ENCODE results near the gene XPO5. TPM values are rescaled to one million over a fixed set of nuclear protein-coding genes. Genes with fewer than 3 reads are reported as not detected.

Gene XPO5
- total and polyA plus RNA-seq, 2 experiments from 2014 or later, result 28.5 to 95.2 TPM

GRCh38 chr6:43502666-43503065 lies 73.2 kb downstream of the XPO5 start:
- Mint-ChIP-seq H3K27me3 (ENCODE audit: insufficient read depth, low read depth, poor library complexity) (peaks cover 18% of the 10 kb centered on the region), H3K4me1 (peaks cover 2% of the 10 kb centered on the region; the same call in 1 of the 3 replicates), H3K9me3 (no peaks in the 10 kb centered on the region), H3K27ac (no peak overlapping the region), H3K36me3 (ENCODE audit: low read depth) (peaks cover 61% of the 10 kb centered on the region), H3K4me3 (no peak overlapping the region)
- Histone ChIP-seq H3K27ac (ENCODE audit: low read depth) (no peak overlapping the region), H4K20me1 (replicated peaks; ENCODE audit: insufficient read depth) (peaks cover 6% of the 10 kb centered on the region), H3K36me3 (ENCODE audit: insufficient read depth) (peaks cover 2% of the 10 kb centered on the region; the same call in 1 of the 2 replicates), H2AFZ (no peak overlapping the region), H3K4me2 (no peak overlapping the region), H3K4me3 (no peak overlapping the region), H3K27me3 (ENCODE audit: insufficient read depth) (peaks cover 6% of the 10 kb centered on the region; the same call in 1 of the 2 replicates), H3K79me2 (replicated peaks; ENCODE audit: insufficient read depth) (no peaks in the 10 kb centered on the region), H3K4me1 (ENCODE audit: insufficient read depth) (no peaks in the 10 kb centered on the region), H3K9me2 (ENCODE audit: insufficient read depth) (no peaks in the 10 kb centered on the region), H3F3A (replicated peaks; ENCODE audit: low read depth) (peaks cover 7% of the 10 kb centered on the region)
- no peak for TF ChIP-seq NANOG (IDR thresholded peaks at IDR 0.05; ENCODE audit: borderline replicate concordance)
- no peak for TF ChIP-seq CREB1 (CRISPR knock-in tag; IDR thresholded peaks at IDR 0.05; ENCODE audit: low read depth)
- TF ChIP-seq ZNF462 (CRISPR knock-in tag; IDR thresholded peaks at IDR 0.05), result no peak
- no peak for TF ChIP-seq STAT1 (IDR thresholded peaks at IDR 0.05; ENCODE audit: unreplicated experiment)
- TF ChIP-seq JUNB (IDR thresholded peaks at IDR 0.05; ENCODE audit: unreplicated experiment), result no peak
- TF ChIP-seq EZH2 (IDR thresholded peaks at IDR 0.05; ENCODE audit: low read depth, unreplicated experiment), result no peak
- TF ChIP-seq, protein P1, sequence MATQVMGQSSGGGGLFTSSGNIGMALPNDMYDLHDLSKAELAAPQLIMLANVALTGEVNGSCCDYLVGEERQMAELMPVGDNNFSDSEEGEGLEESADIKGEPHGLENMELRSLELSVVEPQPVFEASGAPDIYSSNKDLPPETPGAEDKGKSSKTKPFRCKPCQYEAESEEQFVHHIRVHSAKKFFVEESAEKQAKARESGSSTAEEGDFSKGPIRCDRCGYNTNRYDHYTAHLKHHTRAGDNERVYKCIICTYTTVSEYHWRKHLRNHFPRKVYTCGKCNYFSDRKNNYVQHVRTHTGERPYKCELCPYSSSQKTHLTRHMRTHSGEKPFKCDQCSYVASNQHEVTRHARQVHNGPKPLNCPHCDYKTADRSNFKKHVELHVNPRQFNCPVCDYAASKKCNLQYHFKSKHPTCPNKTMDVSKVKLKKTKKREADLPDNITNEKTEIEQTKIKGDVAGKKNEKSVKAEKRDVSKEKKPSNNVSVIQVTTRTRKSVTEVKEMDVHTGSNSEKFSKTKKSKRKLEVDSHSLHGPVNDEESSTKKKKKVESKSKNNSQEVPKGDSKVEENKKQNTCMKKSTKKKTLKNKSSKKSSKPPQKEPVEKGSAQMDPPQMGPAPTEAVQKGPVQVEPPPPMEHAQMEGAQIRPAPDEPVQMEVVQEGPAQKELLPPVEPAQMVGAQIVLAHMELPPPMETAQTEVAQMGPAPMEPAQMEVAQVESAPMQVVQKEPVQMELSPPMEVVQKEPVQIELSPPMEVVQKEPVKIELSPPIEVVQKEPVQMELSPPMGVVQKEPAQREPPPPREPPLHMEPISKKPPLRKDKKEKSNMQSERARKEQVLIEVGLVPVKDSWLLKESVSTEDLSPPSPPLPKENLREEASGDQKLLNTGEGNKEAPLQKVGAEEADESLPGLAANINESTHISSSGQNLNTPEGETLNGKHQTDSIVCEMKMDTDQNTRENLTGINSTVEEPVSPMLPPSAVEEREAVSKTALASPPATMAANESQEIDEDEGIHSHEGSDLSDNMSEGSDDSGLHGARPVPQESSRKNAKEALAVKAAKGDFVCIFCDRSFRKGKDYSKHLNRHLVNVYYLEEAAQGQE (IDR thresholded peaks at IDR 0.05; ENCODE audit: unreplicated experiment), result no peak
- TF ChIP-seq EZH2phosphoT487 (IDR thresholded peaks at IDR 0.05; ENCODE audit: unreplicated experiment), result no peak
- no peak for TF ChIP-seq ZNF331 (CRISPR knock-in tag; IDR thresholded peaks at IDR 0.05; ENCODE audit: low read depth)
- TF ChIP-seq, protein P2, sequence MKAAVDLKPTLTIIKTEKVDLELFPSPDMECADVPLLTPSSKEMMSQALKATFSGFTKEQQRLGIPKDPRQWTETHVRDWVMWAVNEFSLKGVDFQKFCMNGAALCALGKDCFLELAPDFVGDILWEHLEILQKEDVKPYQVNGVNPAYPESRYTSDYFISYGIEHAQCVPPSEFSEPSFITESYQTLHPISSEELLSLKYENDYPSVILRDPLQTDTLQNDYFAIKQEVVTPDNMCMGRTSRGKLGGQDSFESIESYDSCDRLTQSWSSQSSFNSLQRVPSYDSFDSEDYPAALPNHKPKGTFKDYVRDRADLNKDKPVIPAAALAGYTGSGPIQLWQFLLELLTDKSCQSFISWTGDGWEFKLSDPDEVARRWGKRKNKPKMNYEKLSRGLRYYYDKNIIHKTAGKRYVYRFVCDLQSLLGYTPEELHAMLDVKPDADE (IDR thresholded peaks at IDR 0.05), result no peak
- no peak for TF ChIP-seq ZNF114 (CRISPR knock-in tag; IDR thresholded peaks at IDR 0.05)
- TF ChIP-seq, protein P3, sequence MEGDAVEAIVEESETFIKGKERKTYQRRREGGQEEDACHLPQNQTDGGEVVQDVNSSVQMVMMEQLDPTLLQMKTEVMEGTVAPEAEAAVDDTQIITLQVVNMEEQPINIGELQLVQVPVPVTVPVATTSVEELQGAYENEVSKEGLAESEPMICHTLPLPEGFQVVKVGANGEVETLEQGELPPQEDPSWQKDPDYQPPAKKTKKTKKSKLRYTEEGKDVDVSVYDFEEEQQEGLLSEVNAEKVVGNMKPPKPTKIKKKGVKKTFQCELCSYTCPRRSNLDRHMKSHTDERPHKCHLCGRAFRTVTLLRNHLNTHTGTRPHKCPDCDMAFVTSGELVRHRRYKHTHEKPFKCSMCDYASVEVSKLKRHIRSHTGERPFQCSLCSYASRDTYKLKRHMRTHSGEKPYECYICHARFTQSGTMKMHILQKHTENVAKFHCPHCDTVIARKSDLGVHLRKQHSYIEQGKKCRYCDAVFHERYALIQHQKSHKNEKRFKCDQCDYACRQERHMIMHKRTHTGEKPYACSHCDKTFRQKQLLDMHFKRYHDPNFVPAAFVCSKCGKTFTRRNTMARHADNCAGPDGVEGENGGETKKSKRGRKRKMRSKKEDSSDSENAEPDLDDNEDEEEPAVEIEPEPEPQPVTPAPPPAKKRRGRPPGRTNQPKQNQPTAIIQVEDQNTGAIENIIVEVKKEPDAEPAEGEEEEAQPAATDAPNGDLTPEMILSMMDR (conservative IDR thresholded peaks at IDR 0.05; ENCODE audit: low read depth in 2 of 2), result no peak
- ATAC-seq (no peak), DNase-seq (ENCODE audit: low spot score) (no peak)
